ENCODE results near the gene ARHGAP1.
A peak's percentile ranks its signal among the peaks of the same experiment; 100 is the strongest.

ARHGAP1 gene

GRCh38 chr11:46697723-46698122 is 2.7 kb downstream of the ARHGAP1 start:
- peak overlapping the region; percentile 93; the same call in 1 of the 2 replicates for H3K27ac ChIP-seq
- no peak for TF ChIP-seq ZFX (IDR thresholded peaks at IDR 0.05; ENCODE audit: borderline replicate concordance)
- TF ChIP-seq CTCF (IDR thresholded peaks at IDR 0.05), result no peak

GRCh38 chr11:46697303-46697702 is 3.1 kb downstream of the ARHGAP1 start:
- TF ChIP-seq ZFX (IDR thresholded peaks at IDR 0.05; ENCODE audit: borderline replicate concordance) (no peak), CTCF (IDR thresholded peaks at IDR 0.05) (no peak)
- no peak overlapping the region for H3K27ac ChIP-seq

GRCh38 chr11:46696212-46696558 is 4.2 kb downstream of the ARHGAP1 start:
- no peak overlapping the region for H3K27ac ChIP-seq
- no peak for TF ChIP-seq ZFX (IDR thresholded peaks at IDR 0.05; ENCODE audit: borderline replicate concordance)
- no peak for TF ChIP-seq CTCF (IDR thresholded peaks at IDR 0.05)

GRCh38 chr11:46695345-46696211 is 4.8 kb downstream of the ARHGAP1 start:
- no peak overlapping the region for H3K27ac ChIP-seq
- TF ChIP-seq ZFX (IDR thresholded peaks at IDR 0.05; ENCODE audit: borderline replicate concordance) (no peak), CTCF (IDR thresholded peaks at IDR 0.05) (no peak)

- no peak overlapping the region for H3K27ac ChIP-seq
- TF ChIP-seq ZFX (IDR thresholded peaks at IDR 0.05; ENCODE audit: borderline replicate concordance) (no peak), CTCF (IDR thresholded peaks at IDR 0.05) (no peak)
Observed at GRCh38 chr11:46694607-46695006, 5.8 kb downstream of the ARHGAP1 start.

- no peak for TF ChIP-seq CTCF (IDR thresholded peaks at IDR 0.05)
- no peak overlapping the region for H3K27ac ChIP-seq
Observed at GRCh38 chr11:46694072-46694471, 6.3 kb downstream of the ARHGAP1 start.

- no peak overlapping the region for H3K27ac ChIP-seq
- TF ChIP-seq CTCF (IDR thresholded peaks at IDR 0.05) (no peak), ZFX (IDR thresholded peaks at IDR 0.05; ENCODE audit: borderline replicate concordance) (no peak)
Observed at GRCh38 chr11:46693597-46694012, 6.8 kb downstream of the ARHGAP1 start.
